HG03066 (cell line): ENCODE data around the gene PPFIA3.
A peak's percentile ranks its signal among the peaks of the same experiment; 100 is the strongest.
"Not testable (repeated sequence)": the region's sequence is repeated elsewhere in the genome, so short reads cannot be mapped to it uniquely, and the experiment has no call there.

Experiments
- ATAC-seq: cut with Tn5 transposase; IDR thresholded peaks from one replicate; pipeline ENCODE4 v1.9.1; 2021; ENCODE audit warnings: low read depth; ENCODE audit not compliant: unreplicated experiment

The PPFIA3 gene

GRCh38 chr19:49121841-49122240 is 2.5 kb downstream of the PPFIA3 start:
- not testable (repeated sequence) for ATAC-seq

GRCh38 chr19:49123285-49123684 is 3.9 kb downstream of the PPFIA3 start:
- not testable (repeated sequence) for ATAC-seq

- no peak for ATAC-seq
Measured at GRCh38 chr19:49125025-49125731, 5.8 kb downstream of the PPFIA3 start.

GRCh38 chr19:49126575-49126974 is 7.2 kb downstream of the PPFIA3 start:
- no peak for ATAC-seq

GRCh38 chr19:49127225-49127624 is 7.9 kb downstream of the PPFIA3 start:
- not testable (repeated sequence) for ATAC-seq

- peak; percentile 93 for ATAC-seq
Measured at GRCh38 chr19:49127674-49128544, 8.6 kb downstream of the PPFIA3 start.

- ATAC-seq: no peak
Measured at GRCh38 chr19:49128545-49129237, 9.3 kb downstream of the PPFIA3 start.

GRCh38 chr19:49129238-49129583 is 9.9 kb downstream of the PPFIA3 start:
- no peak for ATAC-seq

GRCh38 chr19:49130325-49130724 is 11.0 kb downstream of the PPFIA3 start:
- ATAC-seq: no peak

- no peak for ATAC-seq
Measured at GRCh38 chr19:49132974-49133609, 13.7 kb downstream of the PPFIA3 start.

- no peak for ATAC-seq
Measured at GRCh38 chr19:49133621-49134454, 14.5 kb downstream of the PPFIA3 start.

GRCh38 chr19:49135686-49136085 is 16.3 kb downstream of the PPFIA3 start:
- ATAC-seq: no peak

- no peak for ATAC-seq
Measured at GRCh38 chr19:49136771-49137171, 17.4 kb downstream of the PPFIA3 start.

- no peak for ATAC-seq
Measured at GRCh38 chr19:49140951-49141350, 21.6 kb downstream of the PPFIA3 start.

- no peak for ATAC-seq
Measured at GRCh38 chr19:49141352-49141751, 22.0 kb downstream of the PPFIA3 start.

GRCh38 chr19:49142866-49143335 is 23.6 kb downstream of the PPFIA3 start:
- no peak for ATAC-seq

- no peak for ATAC-seq
Measured at GRCh38 chr19:49145573-49146407, 26.4 kb downstream of the PPFIA3 start.

- not testable (repeated sequence) for ATAC-seq
Measured at GRCh38 chr19:49146408-49146770, 27.0 kb downstream of the PPFIA3 start.
